Activated CD4-positive, alpha-beta T cell treated with anti-CD3 and anti-CD28 coated beads, Interleukin-2, amount 50 U/mL, for 4 hours (primary cell): ENCODE results near the gene NLRP7.
"Not testable (repeated sequence)": the region's sequence is repeated elsewhere in the genome, so short reads cannot be mapped to it uniquely, and the experiment has no call there.

Source experiments
- DNase-seq, 2 experiments: peaks; one replicate each; pipeline ENCODE4 v3.0.0-alpha.2; 2020

Gene NLRP7

GRCh38 chr19:54919646-54920563, 27.4 kb downstream of the NLRP7 start:
- not testable (repeated sequence) for DNase-seq

DNA sequence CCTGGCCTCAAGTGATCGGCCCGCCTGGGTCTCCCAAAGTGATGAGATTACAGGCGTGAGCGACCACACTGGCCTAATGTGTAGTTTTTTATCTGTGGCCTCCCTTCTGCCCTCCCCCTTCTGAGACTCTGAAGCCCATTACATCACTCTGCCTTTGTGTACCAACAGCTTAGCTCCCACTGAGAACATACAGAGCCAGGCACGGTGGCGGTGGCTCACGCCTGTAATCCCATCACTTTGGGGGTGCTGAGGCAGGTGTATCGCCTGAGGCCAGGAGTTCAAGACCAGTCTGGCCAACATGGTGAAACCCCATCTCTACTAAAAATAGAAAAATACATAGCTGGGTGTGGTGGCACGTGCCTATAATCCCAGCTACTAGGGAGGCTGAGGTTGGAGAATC, 28.8 kb downstream of the NLRP7 start:
- no peak for DNase-seq

- no peak for DNase-seq
Measured at GRCh38 chr19:54916822-54917221, 30.5 kb downstream of the NLRP7 start.

GRCh38 chr19:54907899-54908298, 39.4 kb downstream of the NLRP7 start:
- DNase-seq = not testable (repeated sequence)

DNA sequence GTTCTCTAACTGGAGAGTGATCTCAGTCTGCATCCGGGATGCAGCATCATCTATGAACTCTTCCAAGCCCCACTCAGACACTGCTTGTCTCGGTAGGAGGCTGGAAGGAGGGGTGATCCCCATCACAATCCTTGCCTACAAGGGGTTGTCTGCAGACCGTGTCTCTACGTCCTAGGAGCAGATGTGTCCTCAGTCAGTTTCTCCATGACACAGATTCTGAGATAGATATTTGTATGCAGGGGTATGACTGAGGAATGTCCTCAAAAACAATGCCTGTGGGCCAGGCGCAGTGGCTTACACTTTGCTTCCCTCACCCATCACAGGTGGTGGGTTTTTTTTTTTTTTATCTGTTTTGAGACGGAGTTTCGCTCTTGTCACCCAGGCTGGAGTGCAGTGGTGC, 40.5 kb downstream of the NLRP7 start:
- DNase-seq = no peak

DNA sequence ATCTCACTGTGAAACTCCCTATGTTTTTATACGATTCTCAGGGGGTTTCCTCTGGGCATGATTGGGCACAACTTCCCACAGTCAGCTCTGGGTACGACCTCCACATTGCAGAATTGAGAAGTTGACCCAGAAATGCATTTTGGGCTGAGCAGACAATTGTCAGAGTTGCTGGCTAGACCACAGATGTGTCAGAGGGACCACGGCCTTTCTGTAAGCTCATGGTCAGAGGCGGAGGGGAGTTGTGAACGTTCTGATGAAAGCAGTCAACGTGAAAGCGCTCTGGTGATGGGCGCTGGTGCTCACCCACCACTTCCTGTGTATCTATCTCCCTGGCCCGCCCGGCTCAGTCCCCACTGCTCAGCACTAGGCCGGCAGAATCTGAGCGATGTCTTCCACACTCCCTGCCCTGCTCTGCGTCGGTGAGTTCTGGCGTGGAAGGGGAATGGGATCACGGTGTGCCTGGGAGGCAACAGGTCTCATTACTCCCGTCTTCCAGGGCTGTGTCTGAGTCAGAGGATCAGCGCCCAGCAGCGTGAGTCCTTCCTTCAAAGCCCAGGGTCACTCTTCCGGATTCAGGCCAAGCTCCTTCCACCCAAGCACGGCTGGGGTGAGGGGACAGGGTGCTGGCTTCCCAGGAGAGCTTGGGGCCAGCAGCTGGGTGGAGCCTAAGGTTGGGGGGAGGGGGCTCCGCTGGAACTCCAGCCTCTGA, 41.4 kb downstream of the NLRP7 start, which contains the start of gene NCR1:
Gene NCR1 (plus strand): TSS at position 346 of the 709 bp plus-strand sequence. CDS start 40 bp downstream, at position 386.
- no peak for DNase-seq

GRCh38 chr19:54905421-54905802, 41.9 kb downstream of the NLRP7 start:
- no peak for DNase-seq

DNA sequence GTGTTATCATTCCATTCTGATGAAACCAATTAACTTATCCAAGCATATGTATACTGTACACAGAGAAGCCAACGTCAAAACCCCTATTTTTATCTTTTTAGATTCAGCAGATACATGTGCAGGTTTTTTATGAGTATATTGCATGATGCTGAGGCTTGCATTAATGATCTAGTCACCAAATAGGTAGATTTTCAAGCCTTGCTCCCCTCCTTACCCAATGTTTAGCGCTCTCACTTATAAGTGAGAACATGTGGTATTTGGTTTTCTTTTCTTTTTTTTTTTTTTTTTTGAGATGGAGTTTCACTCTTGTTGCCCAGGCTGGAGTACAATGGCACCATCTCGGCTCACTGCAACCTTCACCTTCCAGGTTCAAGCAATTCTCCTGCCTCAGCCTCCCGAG, 43.1 kb downstream of the NLRP7 start:
- not testable (repeated sequence) for DNase-seq

DNA sequence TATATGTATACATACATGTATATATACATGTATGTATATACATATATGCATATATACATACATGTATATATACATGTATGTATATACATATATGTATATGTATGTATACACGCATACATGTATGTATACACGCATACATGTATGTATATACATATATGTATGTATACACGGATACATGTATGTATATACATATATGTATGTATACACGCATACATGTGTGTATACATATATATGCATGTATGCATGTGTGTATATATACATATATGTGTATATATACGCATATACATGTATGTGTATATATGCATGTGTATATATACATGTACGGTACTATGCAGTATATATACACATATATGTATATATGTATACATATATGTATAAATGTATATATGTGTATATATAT, 44.0 kb downstream of the NLRP7 start:
- no peak for DNase-seq

- no peak for DNase-seq
Measured at GRCh38 chr19:54902061-54902460, 45.3 kb downstream of the NLRP7 start.

DNA sequence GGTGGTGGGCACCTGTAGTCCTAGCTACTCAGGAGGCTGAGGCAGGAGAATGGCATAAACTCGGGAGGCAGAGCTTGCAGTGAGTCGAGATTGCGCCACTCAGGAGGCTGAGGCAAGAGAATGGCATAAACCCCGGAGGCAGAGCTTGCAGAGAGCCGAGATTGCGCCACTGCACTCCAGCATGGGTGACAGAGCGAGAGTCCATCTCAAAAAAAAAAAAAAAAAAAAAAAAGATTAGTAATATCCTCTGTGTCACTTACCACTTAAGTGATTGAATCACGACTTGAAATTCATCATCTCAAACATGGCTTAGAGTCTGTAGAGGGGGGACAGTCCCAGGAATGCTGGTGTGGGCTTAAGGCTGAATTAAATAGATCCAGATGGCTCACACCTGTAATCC, 46.2 kb downstream of the NLRP7 start:
- not testable (repeated sequence) for DNase-seq

DNA sequence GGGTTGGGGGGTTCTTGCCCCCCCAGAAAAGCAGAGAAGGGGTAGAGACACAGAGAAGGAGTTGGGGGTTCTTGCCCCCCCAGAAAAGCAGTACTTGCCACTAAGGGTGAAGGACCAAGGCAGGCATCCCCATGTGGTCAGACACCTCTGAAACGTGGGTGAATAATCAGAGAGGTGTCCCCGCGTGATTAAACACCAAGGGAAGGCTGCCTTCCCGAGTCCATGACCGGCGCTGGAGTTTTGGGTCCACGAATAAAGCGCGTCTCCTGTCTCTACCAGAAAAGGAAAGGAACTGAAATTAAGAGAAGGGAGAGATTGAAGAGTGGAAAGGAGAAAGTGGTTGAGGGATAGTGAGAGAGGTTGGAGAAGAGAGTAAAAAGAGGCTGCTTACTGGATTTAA, 47.7 kb downstream of the NLRP7 start:
- DNase-seq = not testable (repeated sequence)

DNA sequence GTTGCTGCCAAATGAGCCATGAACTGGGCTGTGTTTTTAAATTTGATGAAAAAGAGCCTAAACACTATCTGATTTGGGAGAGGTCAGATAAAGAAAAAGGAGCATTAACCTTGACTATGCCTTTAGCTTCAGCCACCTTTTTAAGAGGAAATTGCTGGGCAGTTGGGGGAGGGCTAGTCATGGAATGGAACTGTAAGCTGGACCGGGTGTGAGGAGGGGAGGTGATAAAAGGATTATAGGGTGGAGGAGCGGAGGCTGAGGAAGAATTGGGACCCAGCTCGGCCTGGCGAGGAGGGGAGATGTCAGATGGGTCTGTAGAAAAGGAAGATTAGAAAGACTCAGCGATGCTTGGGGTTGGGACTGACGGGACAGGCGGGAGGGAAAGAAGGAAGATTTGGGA, 48.6 kb downstream of the NLRP7 start:
- DNase-seq = not testable (repeated sequence)

DNA sequence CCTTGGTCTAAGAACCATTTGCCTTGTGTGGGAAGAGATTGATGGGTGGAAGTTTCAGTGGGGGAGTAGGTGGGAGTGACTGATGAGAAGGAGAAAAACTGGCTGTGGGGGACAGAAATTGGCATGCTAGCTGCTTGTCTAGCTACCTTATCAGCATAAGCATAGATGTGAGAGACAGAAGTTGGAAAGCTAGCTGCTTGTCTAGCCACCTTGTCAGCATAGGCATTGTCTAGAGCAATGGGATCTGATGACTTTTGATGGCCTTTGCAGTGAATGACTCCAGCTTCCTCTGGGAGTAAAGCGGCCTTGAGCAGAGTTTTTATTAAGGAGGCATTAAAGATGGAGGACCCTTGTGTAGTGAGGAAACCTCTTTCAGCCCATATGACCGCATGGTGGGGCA, 51.3 kb downstream of the NLRP7 start:
- DNase-seq = no peak

- not testable (repeated sequence) for DNase-seq
Measured at GRCh38 chr19:54894106-54894505, 53.2 kb downstream of the NLRP7 start.

GRCh38 chr19:54893406-54893805, 53.9 kb downstream of the NLRP7 start:
- no peak for DNase-seq

GRCh38 chr19:54889566-54889965, 57.8 kb downstream of the NLRP7 start:
- no peak for DNase-seq

DNA sequence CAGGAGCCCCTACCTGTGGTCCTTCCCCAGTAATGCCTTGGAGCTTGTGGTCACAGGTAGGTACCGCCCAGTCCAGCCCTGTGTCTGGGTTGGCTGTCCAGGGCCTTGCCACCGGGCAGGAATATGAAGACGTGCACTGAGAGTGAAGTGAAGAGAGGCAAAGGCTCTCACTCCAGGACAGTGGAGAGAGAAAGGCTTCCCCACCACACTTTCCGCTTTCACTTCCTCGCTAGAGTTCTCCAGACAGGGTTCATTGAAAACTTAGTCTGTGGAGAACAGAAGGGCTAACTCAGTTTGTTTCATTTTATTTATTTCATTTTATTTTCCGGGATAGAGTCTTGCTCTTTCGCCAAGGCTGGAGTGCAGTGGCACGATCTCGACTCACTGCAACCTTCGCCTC, 59.1 kb downstream of the NLRP7 start:
- no peak for DNase-seq

DNA sequence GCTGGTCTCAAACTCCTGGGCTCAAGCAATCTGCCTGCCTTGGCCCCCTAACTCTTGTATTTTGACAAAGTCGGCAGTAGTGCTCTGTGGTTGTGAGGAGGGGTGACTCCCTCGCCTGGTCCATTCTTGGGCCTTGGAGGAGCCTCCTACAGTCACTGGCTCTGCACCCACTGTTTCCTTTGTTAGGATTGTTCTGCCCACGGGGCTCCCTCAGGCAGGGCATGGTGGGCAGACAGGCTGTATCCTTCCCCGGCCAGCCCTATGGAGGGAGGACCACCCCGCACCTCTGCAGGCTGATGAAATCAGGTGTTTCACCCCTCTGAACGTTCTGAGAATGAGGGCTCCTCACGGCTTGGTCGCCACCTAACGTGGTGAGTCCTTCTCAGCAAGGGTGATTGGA, 64.1 kb downstream of the NLRP7 start:
- DNase-seq = no peak

DNA sequence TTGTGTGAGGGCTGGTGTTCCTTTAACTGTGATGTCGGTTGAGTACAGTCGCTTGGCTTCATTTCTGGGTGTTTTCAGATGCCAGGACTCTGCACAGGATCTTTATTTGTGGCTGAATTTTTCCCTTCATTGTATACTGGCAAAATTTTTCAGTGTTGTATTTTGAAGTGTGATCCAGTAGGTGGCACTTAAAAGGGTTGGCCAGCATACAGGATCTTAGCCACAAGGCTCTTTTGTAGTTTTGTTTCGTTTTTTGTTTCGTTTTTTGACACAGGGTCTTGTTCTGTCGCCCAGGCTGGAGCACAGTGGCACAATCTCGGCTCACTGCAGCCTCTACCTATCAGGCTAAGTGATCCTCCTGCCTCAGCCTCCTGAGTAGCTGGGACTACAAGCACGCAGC, 64.6 kb downstream of the NLRP7 start:
- DNase-seq = no peak

DNA sequence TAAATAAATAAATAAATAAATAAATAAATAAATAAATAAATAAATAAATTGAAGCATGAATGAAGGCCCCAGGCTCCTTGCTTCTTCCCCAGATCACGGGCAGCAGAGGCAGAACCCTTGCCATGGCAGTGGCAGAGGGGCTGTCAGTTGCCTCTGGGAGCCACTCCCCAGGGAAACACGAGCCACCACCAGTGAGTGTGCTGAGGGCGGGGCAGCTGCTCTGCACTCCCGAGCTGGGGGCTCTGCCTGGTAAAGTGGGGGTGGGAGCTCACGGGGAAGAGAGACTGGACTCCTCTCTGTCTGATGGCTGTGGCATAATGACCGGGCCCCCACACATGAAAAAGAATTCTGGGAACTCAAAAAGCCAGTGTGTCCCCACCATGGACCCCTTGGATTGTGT, 65.4 kb downstream of the NLRP7 start:
- DNase-seq = no peak

DNA sequence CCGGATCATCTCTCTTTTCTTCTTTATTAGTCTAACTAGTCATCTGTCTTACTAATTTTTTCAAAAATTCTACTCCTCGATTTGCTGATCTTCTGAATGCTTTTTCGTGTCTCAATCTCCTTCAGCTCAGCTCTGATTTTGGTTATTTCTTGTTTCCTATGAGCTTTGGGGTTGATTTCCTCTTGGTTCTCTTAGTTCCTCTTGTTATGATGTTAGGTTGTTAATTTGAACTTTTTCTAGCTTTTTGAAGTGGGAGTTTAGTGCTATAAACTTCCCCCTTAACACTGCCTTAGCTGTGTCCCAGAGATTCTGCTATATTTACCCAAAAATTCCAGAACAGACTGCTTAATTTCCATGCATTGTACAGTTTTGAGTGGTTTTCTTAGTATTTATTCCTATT, 69.9 kb downstream of the NLRP7 start:
- no peak for DNase-seq

- DNase-seq = no peak
Measured at GRCh38 chr19:54875506-54875905, 71.8 kb downstream of the NLRP7 start.

GRCh38 chr19:54873990-54874389, 73.3 kb downstream of the NLRP7 start, which contains the start of gene FCAR:
Gene FCAR, plus strand, starts transcription at chr19:54874235. Its CDS starts 55 bp downstream, at chr19:54874290.
- DNase-seq = no peak
